MG63 (cell line): ENCODE data around the gene NCAPD3. TPM values are rescaled to one million over a fixed set of nuclear protein-coding genes. Genes with fewer than 3 reads are reported as not detected.

Experiments used
- DNase-seq: peaks from one replicate; pipeline ENCODE4 v3.0.0-alpha.2; 2020
- H3K27me3 ChIP-seq: fragments of 250-450 bp; sonication (Bioruptor Pico); 2 replicates; pipeline ENCODE4 v1.5.1; 2020; ENCODE audit warnings: mild to moderate bottlenecking, moderate library complexity
- H3K36me3 ChIP-seq: fragments of 250-450 bp; sonication (Bioruptor Pico); 2 replicates; pipeline ENCODE4 v1.5.1; 2020; ENCODE audit warnings: mild to moderate bottlenecking, moderate library complexity
- H3K4me3 ChIP-seq: fragments of 250-450 bp; sonication (Bioruptor Pico); 2 replicates; pipeline ENCODE4 v1.5.1; 2020; ENCODE audit warnings: mild to moderate bottlenecking, moderate library complexity
- H3K9me3 ChIP-seq: fragments of 250-450 bp; sonication (Bioruptor Pico); 2 replicates; pipeline ENCODE4 v1.5.1; 2020; ENCODE audit warnings: mild to moderate bottlenecking, moderate library complexity
- total RNA-seq: library from RNA; depleted of rRNA; stranded (reverse); fragments of >200 nt; shearing (Covaris generic); gene quantifications from 2 replicates; pipeline ENCODE4 v1.2.3, GENCODE V29; 2014; ENCODE audit warnings: low replicate concordance; rRNA removed

Gene NCAPD3, protein sequence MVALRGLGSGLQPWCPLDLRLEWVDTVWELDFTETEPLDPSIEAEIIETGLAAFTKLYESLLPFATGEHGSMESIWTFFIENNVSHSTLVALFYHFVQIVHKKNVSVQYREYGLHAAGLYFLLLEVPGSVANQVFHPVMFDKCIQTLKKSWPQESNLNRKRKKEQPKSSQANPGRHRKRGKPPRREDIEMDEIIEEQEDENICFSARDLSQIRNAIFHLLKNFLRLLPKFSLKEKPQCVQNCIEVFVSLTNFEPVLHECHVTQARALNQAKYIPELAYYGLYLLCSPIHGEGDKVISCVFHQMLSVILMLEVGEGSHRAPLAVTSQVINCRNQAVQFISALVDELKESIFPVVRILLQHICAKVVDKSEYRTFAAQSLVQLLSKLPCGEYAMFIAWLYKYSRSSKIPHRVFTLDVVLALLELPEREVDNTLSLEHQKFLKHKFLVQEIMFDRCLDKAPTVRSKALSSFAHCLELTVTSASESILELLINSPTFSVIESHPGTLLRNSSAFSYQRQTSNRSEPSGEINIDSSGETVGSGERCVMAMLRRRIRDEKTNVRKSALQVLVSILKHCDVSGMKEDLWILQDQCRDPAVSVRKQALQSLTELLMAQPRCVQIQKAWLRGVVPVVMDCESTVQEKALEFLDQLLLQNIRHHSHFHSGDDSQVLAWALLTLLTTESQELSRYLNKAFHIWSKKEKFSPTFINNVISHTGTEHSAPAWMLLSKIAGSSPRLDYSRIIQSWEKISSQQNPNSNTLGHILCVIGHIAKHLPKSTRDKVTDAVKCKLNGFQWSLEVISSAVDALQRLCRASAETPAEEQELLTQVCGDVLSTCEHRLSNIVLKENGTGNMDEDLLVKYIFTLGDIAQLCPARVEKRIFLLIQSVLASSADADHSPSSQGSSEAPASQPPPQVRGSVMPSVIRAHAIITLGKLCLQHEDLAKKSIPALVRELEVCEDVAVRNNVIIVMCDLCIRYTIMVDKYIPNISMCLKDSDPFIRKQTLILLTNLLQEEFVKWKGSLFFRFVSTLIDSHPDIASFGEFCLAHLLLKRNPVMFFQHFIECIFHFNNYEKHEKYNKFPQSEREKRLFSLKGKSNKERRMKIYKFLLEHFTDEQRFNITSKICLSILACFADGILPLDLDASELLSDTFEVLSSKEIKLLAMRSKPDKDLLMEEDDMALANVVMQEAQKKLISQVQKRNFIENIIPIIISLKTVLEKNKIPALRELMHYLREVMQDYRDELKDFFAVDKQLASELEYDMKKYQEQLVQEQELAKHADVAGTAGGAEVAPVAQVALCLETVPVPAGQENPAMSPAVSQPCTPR (N-terminal part only)
- total RNA-seq = 34.4 and 43.9 TPM in 2 replicates

DNA sequence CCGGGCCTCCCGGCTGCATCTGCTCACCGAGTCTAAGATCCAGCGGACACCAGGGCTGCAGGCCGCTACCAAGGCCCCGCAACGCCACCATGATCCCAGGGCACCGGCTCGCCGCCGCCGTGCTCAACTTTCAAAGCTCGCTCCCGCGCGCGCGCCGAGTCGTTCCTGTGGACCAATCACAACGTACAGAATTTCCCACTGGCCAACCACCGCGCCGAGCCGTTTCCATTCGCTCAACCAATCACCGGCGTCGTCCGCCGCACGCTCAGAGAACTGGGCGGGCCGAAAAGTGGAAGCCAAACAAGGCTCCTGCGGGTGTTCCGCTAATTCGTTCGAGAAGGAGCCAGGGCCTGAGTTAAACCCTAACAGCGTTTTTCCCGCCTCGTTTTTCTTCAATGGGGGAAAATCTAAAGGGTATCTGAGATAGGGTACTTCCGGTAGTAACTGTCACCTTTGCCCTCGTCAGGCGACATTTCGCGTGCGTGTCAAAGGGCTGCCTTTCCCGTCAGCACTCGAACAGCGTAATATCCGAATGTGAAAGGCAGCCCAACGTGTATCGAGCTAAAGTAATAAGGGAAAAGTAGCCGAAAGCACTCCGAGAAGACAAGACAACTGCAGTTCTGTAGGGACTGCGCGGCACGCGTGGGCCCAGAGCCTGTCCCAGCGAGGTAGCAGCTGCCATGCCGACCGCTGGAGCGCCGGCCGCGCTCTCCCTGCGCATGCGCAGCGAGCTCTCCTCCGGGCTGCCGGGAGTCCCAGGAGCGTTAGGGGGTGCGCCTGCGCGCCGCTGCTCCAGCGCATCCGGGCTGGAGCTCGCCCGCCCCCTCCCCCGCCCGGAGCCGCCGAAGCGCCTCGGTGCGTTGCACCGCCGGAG, at the start of gene NCAPD3, which contains the start of gene VPS26B:
Gene NCAPD3, minus strand, starts transcription at position 132 of the 874 bp plus-strand sequence. Its CDS starts 41 bp downstream, at position 91.
Gene VPS26B, plus strand, starts transcription at position 836 of the 874 bp plus-strand sequence. CDS start 452 bp downstream, outside the sequence.
- Histone ChIP-seq H3K4me3 (peak within 1 kb of the TSS; percentile 76), H3K36me3 (peaks cover 38% of the 10 kb centered on the region), H3K9me3 (no peaks in the 10 kb centered on the region), H3K27me3 (no peaks in the 10 kb centered on the region)
- peak; percentile 96 for DNase-seq

DNA sequence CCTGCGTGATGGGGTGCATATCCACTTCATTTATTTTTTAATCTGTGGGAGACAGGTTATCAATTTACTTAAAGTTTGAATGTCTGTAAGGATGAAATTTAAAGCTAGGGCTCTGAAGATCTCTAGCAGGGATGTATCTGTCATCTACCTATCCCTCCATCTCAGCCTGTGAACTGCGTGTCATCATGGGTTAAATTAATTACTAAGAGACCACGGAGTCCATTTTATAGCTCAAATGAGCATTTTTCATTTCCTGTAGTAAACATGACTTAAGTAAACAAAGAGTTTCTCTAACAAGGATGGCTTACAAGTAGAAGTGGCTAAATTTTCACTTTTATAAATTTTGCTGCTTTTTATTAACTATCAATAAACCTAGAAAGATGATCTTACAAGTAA, 49.5 kb upstream of the NCAPD3 start:
- no peak for DNase-seq
- H3K27me3 ChIP-seq = peaks cover 29% of the 10 kb centered on the region
- no peaks in the 10 kb centered on the region for H3K9me3 ChIP-seq
- no peaks in the 10 kb centered on the region for H3K36me3 ChIP-seq
- no peak overlapping the region for H3K4me3 ChIP-seq

DNA sequence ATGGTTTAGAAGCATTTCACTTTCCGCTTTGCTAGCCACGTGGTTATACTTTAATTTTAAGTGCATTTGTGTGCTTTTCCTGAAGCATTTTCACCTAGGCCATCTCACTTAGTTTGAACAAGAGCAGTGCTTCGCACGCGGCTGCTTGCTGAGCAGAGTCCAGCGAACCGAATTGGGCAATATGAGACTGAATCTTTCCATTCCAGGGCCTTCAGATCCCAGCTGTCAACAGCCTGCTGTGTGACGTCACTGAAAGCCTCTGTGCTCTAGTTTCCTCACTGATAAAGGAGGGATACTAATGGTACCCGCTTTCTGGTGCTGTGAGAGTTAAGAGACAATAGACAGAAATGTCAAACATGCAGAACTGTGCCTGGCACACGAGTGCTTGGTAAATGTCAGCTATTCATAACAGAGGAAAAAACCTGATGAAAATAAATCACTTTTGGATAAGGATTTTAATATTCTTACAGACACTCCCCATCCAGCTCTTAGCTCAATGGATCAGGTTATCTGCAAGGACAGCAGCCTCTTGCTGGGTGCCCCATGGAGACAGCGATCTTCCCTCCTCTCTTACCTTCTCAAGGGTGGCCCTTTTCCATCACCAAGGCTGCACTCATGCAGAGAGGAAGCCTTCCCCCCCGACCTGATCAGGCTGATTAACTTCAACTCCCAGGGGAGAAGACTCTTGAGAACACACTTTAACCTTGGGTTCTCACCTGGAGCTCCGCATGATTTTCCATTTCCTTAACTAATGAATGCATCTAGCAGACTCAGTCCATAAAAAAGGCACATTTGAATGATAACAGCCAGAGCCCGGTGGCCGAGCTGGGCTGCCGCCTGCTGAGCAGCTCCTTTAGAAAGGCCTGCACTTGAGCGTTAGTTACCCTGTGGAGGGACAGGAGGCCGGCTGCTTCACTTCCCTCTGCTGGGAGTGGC, 48.9 kb upstream of the NCAPD3 start:
- peaks cover 29% of the 10 kb centered on the region for H3K27me3 ChIP-seq
- no peak for DNase-seq
- no peaks in the 10 kb centered on the region for H3K36me3 ChIP-seq
- no peak overlapping the region for H3K4me3 ChIP-seq
- no peaks in the 10 kb centered on the region for H3K9me3 ChIP-seq

DNA sequence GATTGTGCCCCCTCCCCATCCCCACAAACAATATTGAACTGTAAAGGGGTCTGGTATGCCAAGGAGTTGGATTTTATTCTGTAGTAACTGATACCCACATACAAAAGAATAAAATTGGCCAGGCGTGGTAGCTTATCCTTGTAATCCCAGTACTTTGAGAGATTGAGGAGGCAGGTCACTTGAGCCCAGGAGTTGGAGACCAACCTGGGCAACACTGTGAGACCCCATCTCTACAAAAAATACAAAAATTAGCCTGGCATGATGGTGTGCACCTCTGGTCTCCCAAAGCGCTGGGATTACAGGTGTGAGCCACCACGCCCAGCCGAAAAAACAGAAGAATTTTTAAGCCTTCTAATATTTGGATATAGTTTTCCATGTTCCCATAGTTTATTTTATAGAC, 48.2 kb upstream of the NCAPD3 start:
- DNase-seq = no peak
- peaks cover 26% of the 10 kb centered on the region for H3K27me3 ChIP-seq

DNA sequence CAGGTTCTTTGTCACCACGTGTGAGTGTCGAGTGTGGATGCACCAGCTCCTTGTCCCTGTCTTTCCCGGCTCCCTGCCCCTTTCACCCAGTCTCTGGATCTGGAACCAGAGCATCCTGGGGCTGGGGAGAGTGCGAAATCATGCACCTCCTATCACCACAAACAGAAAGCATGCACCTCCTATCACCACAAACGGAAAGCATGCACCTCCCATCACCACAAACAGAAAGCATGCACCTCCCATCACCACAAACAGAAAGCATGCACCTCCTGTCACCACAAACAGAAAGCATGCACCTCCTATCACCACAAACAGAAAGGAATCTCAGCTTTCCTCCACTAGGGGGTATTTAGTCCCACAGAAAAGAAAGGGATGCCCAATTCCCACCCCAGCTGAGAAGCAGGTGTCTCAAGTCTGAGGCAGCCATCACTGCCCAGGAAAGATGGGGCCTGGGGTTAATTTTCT, 46.5 kb upstream of the NCAPD3 start:
- Histone ChIP-seq H3K9me3 (no peaks in the 10 kb centered on the region), H3K36me3 (no peaks in the 10 kb centered on the region)
- DNase-seq = no peak

More for the DNA sequence above, 48.2 kb upstream of the NCAPD3 start:
- H3K36me3 ChIP-seq = no peaks in the 10 kb centered on the region
- no peaks in the 10 kb centered on the region for H3K9me3 ChIP-seq
- no peak overlapping the region for H3K4me3 ChIP-seq

DNA sequence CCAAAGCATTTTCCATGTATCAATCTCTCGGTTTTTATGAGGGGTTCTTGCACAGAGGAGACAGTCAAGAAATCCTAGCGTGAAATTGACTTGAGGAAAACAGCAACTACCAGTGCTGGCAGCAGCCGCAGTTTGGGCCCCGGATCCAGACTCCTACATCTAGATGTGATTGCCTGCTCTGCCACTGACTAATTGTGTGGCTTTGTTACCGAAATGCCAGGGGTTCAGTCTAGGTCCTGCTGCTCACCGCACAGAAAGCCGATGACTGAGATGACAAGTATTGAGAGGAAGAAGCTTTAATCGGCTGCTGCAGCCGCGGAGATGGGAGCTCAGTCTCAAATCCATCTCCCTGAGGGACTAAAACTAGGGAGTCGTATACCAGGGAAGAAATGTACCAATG, 44.2 kb upstream of the NCAPD3 start:
- Histone ChIP-seq H3K9me3 (no peaks in the 10 kb centered on the region), H3K36me3 (no peaks in the 10 kb centered on the region; the same call in 1 of the 2 replicates), H3K4me3 (no peak overlapping the region), H3K27me3 (no peaks in the 10 kb centered on the region; the same call in 1 of the 2 replicates)
- no peak for DNase-seq

More for the DNA sequence above, 46.5 kb upstream of the NCAPD3 start:
- no peak overlapping the region for H3K4me3 ChIP-seq
- peaks cover 11% of the 10 kb centered on the region for H3K27me3 ChIP-seq

DNA sequence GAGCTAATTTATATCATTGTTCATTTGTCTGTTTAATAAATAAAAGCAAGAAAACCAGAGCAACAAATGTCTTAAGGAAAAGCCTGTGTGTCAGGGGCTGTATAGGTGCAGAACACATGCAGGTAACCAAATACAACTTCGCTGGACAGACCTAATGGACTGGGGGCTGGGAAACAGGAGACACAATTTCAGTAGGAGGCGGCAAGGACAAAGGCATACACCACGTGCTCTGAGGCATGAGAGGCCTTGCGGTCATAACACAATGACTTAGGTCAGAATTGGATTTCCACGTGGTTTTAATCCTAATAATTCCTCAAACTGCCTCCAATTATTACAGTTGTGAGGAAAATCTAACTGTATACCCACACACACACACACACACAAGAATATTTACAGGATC, 43.7 kb upstream of the NCAPD3 start:
- DNase-seq = no peak
- H3K4me3 ChIP-seq = no peak overlapping the region
- H3K9me3 ChIP-seq = no peaks in the 10 kb centered on the region
- H3K36me3 ChIP-seq = no peaks in the 10 kb centered on the region; the same call in 1 of the 2 replicates
- no peaks in the 10 kb centered on the region; the same call in 1 of the 2 replicates for H3K27me3 ChIP-seq

DNA sequence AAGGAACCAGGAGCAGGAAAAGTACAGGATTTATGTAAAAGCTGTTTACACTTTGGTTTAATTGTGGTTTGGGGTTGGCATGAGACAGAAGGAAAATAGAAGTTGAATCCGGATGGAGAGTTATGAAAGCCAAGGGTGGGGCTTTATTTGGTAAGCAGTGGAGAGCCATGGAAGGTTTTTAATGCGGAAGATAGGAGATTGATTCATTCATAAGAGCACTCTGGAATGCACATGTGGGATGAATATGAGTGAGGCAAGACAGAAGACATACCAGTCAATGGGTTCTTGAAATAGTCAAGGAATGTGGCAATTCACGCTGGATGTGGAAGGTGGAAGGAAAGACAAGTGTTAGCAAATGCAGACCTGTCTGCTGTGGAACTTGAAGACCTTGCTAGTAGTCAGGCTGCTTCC, 43.1 kb upstream of the NCAPD3 start:
- no peaks in the 10 kb centered on the region; the same call in 1 of the 2 replicates for H3K36me3 ChIP-seq
- no peak overlapping the region for H3K4me3 ChIP-seq
- H3K9me3 ChIP-seq = no peaks in the 10 kb centered on the region
- no peaks in the 10 kb centered on the region for H3K27me3 ChIP-seq
- no peak for DNase-seq

DNA sequence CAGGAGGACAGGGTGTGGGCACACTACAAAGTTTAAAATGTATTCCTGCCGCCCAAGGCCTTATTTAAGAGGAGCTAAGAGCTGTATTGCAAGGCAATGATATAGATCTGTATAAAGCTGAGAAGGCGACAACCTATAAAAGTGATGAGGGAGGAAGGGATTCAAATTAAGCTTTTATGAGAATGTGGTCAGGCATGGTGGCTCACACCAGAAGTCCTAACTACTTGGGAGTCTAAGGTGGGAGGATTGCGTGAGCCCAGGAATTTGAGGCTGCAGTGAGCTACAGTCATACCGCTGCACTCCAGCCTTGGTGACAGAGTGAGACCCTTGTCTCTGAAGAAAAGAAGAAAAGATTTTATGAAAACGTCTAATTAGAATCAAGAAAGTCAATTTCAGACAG, 42.7 kb upstream of the NCAPD3 start:
- H3K36me3 ChIP-seq = no peaks in the 10 kb centered on the region; the same call in 1 of the 2 replicates
- H3K4me3 ChIP-seq = no peak overlapping the region
- no peaks in the 10 kb centered on the region for H3K9me3 ChIP-seq
- DNase-seq = no peak
- H3K27me3 ChIP-seq = no peaks in the 10 kb centered on the region

DNA sequence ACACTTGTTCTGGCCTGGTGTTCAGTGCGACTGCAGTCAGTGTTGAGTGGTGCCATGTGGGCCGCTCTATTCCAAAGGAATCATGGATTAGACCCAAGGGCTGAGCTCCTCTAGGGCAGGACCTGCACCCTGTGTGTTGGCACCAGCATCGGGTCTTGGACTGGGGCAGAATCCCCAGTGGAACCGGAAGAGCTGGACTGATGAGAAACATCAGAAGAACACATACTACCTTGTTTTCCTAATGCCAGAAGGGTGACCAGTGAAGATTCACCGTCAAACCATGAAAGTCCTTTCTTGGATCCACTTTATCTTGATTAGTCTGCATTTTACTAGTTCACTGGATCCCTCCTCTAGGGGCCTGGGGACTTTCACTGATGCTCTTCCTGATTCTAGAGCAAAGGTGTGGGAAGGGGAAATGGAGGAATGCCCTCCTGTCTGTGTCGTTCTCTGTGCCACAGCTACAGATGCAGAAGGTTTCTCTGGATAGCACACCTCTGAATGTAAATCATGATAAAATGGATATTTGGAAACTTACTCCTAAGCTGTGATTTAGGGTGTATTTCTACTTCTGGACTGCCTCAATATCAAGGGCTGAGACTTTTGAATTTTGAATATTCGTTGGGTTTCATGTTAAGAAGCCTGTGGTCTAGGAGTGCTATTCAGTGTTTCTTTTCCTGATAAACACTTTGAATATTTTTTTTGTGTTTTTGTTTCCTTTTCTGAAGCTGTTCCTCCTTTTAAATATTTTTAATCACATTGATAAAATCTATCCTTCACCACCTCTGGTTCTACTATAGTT, 41.4 kb upstream of the NCAPD3 start:
- no peak overlapping the region for H3K4me3 ChIP-seq
- no peaks in the 10 kb centered on the region for H3K27me3 ChIP-seq
- no peak for DNase-seq
- no peaks in the 10 kb centered on the region; the same call in 1 of the 2 replicates for H3K36me3 ChIP-seq
- H3K9me3 ChIP-seq = no peaks in the 10 kb centered on the region

DNA sequence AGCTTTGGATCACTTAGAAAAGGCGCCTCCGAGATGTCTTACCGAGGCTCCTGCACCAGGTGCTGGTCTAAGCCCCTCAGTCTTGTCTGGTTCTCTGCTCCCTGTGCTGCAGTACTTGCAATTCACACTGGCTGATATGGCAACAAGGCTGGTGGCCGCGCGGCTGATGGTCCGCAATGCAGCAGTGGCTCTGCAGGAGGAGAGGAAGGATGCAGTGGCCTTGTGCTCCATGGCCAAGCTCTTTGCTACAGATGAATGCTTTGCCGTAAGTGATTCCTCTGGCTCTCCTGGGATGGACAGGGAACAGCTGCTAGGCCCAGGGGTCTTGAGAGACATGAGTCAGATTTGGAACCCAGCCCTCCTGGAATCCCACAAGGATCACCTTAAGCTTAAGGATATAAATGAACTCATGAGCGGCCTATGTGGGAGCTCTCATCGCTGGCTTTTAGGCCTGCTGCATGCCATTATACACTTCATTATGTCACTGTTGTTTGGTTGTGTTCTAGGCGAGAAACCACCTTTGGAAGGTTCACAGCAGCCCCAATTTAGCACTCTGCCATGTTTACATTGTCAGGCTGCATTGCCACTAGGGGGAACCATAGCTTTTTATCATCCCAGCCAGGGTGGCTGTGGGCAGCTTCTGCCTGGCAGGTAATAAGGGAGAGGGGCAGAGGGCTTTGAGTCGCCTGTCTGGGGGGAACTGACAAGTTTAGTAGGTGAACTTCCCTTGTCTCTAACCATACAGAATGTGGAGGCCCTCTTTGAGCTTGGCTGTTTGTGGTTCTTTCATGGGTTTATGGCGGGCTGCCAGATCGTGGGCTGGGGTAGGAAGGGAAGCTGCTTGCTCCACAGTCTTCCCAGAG, 38.1 kb upstream of the NCAPD3 start:
- DNase-seq = no peak
- no peaks in the 10 kb centered on the region; the same call in none of the 2 replicates for H3K36me3 ChIP-seq
- H3K27me3 ChIP-seq = no peaks in the 10 kb centered on the region
- no peak overlapping the region for H3K4me3 ChIP-seq
- H3K9me3 ChIP-seq = no peaks in the 10 kb centered on the region

DNA sequence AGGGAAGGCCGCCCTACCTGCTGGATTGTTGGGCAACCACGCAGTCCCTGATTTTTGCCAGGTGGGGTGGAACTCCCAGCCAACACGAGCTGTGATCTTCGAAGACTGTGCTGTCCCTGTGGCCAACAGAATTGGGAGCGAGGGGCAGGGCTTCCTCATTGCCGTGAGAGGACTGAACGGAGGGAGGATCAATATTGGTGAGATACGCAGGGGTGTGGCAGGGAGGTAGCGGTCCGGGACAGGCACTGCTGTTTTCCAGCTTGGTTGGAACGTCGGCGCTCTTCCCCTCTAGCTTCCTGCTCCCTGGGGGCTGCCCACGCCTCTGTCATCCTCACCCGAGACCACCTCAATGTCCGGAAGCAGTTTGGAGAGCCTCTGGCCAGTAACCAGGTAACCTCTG, 37.2 kb upstream of the NCAPD3 start:
- no peak for DNase-seq
- Histone ChIP-seq H3K9me3 (no peaks in the 10 kb centered on the region), H3K27me3 (no peaks in the 10 kb centered on the region), H3K4me3 (no peak overlapping the region), H3K36me3 (no peaks in the 10 kb centered on the region; the same call in none of the 2 replicates)

DNA sequence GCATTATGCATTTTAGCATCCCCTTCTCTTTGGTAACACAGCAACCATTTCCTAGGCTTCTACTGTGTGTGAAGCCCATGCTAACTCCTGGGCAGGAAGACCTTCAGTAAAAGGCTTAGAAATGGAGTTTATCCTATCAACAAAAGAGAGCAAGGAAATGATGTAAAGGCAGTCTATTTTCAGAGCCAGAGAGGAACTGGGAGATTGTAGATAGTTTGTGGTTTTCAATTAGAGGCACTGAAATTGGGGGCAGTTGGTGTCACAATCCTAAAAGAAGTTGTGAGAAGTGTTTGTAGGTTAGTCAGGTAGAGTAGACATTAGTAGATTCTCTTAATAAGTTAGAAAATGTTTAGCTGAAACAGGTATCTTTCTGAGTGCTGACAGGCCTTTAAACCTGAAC, 36.7 kb upstream of the NCAPD3 start:
- no peaks in the 10 kb centered on the region; the same call in none of the 2 replicates for H3K36me3 ChIP-seq
- H3K27me3 ChIP-seq = no peaks in the 10 kb centered on the region
- no peak for DNase-seq
- no peak overlapping the region for H3K4me3 ChIP-seq
- H3K9me3 ChIP-seq = no peaks in the 10 kb centered on the region
